ENCODE results near the gene IGFN1.

IGFN1 gene

GRCh38 chr1:201164645-201165044 lies 26.0 kb upstream of the IGFN1 start:
- no peak for FAIRE-seq

- no peak for FAIRE-seq
These were observed 23.3 kb upstream of the IGFN1 start for GRCh38 chr1:201167041-201167991.

GRCh38 chr1:201169203-201169602 lies 21.4 kb upstream of the IGFN1 start:
- no peak for FAIRE-seq

- no peak for FAIRE-seq
These were observed 20.6 kb upstream of the IGFN1 start for GRCh38 chr1:201169971-201170532.

- no peak for FAIRE-seq
These were observed 20.0 kb upstream of the IGFN1 start for GRCh38 chr1:201170533-201171062.

- FAIRE-seq: no peak
These were observed 19.3 kb upstream of the IGFN1 start for GRCh38 chr1:201171063-201172036.

- no peak for FAIRE-seq
These were observed 18.3 kb upstream of the IGFN1 start for GRCh38 chr1:201172326-201172725.

GRCh38 chr1:201172999-201173610 lies 17.5 kb upstream of the IGFN1 start:
- no peak for FAIRE-seq

- FAIRE-seq: no peak
These were observed 16.9 kb upstream of the IGFN1 start for GRCh38 chr1:201173736-201174135.

- no peak for FAIRE-seq
These were observed 14.7 kb upstream of the IGFN1 start for GRCh38 chr1:201175820-201176500.

- no peak for FAIRE-seq
These were observed 13.7 kb upstream of the IGFN1 start for GRCh38 chr1:201176940-201177339.

- no peak for FAIRE-seq
These were observed 11.9 kb upstream of the IGFN1 start for GRCh38 chr1:201178718-201179117.

- FAIRE-seq: no peak
These were observed 10.5 kb upstream of the IGFN1 start for GRCh38 chr1:201180141-201180540.

GRCh38 chr1:201180901-201181300 lies 9.7 kb upstream of the IGFN1 start:
- no peak for FAIRE-seq

- FAIRE-seq: no peak
These were observed 9.3 kb upstream of the IGFN1 start for GRCh38 chr1:201181323-201181722.

GRCh38 chr1:201181726-201182125 lies 8.9 kb upstream of the IGFN1 start:
- FAIRE-seq: no peak

GRCh38 chr1:201183209-201183608 lies 7.4 kb upstream of the IGFN1 start:
- FAIRE-seq: no peak

- FAIRE-seq: no peak
These were observed 6.9 kb upstream of the IGFN1 start for GRCh38 chr1:201183753-201184152.

GRCh38 chr1:201184307-201185122 lies 6.1 kb upstream of the IGFN1 start:
- FAIRE-seq: peak; percentile 83

GRCh38 chr1:201185123-201185453 lies 5.5 kb upstream of the IGFN1 start:
- FAIRE-seq: no peak

Data from endometrium (tissue), 2 donors.